Activated naive CD8-positive, alpha-beta T cell treated with anti-CD3 and anti-CD28 coated beads, Interleukin-2, amount 50 U/mL, for 24 hours (primary cell): ENCODE results near the gene CD6.
"Not testable (repeated sequence)": the region's sequence is repeated elsewhere in the genome, so short reads cannot be mapped to it uniquely, and the experiment has no call there.

Experiments
- ATAC-seq: fragments of 150-1000 bp; cut with Tn5 transposase; one replicate; pipeline ENCODE4 v1.10.0; 2021
- DNase-seq: peaks from one replicate; pipeline ENCODE4 v3.0.0; 2021
- H3K27ac Mint-ChIP-seq: one replicate; pipeline ENCODE4 v1.8.0; 2021; ENCODE audit warnings: mild to moderate bottlenecking, mixed read lengths
- H3K27me3 Mint-ChIP-seq: one replicate; pipeline ENCODE4 v1.8.0; 2021; ENCODE audit warnings: mixed read lengths
- H3K36me3 Mint-ChIP-seq: one replicate; pipeline ENCODE4 v1.8.0; 2021; ENCODE audit warnings: low read depth, mixed read lengths
- H3K4me1 Mint-ChIP-seq: one replicate; pipeline ENCODE4 v1.8.0; 2021; ENCODE audit warnings: mixed read lengths
- H3K4me3 Mint-ChIP-seq: one replicate; pipeline ENCODE4 v1.8.0; 2021; ENCODE audit warnings: mild to moderate bottlenecking, moderate library complexity, mixed read lengths
- H3K9me3 Mint-ChIP-seq: one replicate; pipeline ENCODE4 v1.8.0; 2021; ENCODE audit warnings: mixed read lengths

CD6 gene

DNA sequence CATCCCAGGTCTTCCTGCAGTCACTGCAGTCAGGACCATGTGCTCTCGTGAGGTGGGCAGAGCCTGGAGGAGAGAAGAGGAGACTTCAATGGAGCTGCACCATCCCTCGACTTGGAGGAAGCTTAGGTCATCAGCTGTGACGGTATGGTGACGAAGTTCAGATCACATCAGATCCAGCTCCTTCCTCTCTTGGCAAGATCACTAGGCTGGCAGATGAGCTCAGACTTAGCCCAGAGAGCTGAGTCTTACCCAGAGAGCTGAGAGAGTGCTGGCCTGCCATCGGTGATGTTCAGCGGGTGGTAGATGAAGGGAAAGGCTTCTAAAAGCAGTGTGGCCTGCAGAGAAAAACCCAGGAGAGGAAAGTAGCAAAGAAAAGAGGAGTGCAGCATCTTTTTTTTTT is 17.7 kb upstream of the CD6 start:
- no peak overlapping the region for H3K27ac Mint-ChIP-seq

DNA sequence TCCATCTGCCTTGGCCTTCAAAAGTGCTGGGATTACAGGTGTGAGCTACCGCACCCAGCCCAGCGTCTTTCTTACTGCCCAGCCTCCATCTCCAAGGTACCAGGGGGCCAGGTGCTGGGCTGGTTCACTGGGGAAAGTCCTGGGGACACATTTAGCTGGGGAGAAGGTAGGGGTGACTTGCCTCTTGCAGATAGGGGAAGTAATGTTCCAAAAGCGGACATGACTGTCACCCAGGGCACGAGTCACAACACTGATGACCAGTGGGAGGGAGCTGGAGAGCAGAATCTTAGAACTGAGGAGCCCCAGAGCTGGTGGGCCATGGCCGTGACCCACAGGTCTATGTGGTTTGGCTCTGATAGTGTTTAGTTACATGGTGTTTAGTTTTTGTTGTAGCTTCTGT is 17.1 kb upstream of the CD6 start:
- no peak for ATAC-seq
- Mint-ChIP-seq H3K36me3 (no peaks in the 10 kb centered on the region), H3K4me3 (no peak overlapping the region), H3K9me3 (no peaks in the 10 kb centered on the region), H3K27me3 (peaks cover 8% of the 10 kb centered on the region), H3K4me1 (peaks cover 32% of the 10 kb centered on the region), H3K27ac (no peak overlapping the region)
- DNase-seq = no peak

More for the DNA sequence above, 17.7 kb upstream of the CD6 start:
- no peaks in the 10 kb centered on the region for H3K9me3 Mint-ChIP-seq
- H3K4me3 Mint-ChIP-seq = no peak overlapping the region
- H3K27me3 Mint-ChIP-seq = peaks cover 8% of the 10 kb centered on the region
- ATAC-seq (no peak), DNase-seq (no peak)
- no peaks in the 10 kb centered on the region for H3K36me3 Mint-ChIP-seq
- peaks cover 33% of the 10 kb centered on the region for H3K4me1 Mint-ChIP-seq

DNA sequence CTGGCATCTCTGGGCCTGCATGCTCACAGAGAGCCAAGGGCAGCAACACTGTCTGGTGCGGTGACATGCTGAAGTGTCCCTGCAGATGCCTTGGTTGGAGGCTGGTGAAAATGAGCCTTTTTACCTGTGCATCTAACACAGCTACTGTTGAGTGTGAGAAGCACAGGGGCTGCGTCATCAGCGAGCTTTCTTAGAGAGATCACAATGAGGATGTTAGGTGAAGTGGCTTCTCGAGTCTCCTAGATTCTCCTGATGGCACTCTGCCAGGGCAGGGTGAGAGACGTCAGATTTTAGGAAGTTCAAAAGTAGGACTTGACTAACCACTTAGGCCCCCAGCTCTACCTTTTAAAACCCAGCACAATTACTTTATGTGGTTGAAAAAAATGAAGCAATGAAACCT is 15.9 kb upstream of the CD6 start:
- Mint-ChIP-seq H3K9me3 (no peaks in the 10 kb centered on the region), H3K4me1 (peaks cover 22% of the 10 kb centered on the region), H3K4me3 (no peak overlapping the region), H3K36me3 (no peaks in the 10 kb centered on the region), H3K27ac (no peak overlapping the region), H3K27me3 (peaks cover 8% of the 10 kb centered on the region)
- no peak for DNase-seq
- no peak for ATAC-seq

- Mint-ChIP-seq H3K27me3 (peaks cover 5% of the 10 kb centered on the region), H3K36me3 (no peaks in the 10 kb centered on the region), H3K4me1 (peaks cover 14% of the 10 kb centered on the region), H3K27ac (no peak overlapping the region), H3K4me3 (no peak overlapping the region), H3K9me3 (no peaks in the 10 kb centered on the region)
- DNase-seq = no peak
- ATAC-seq = no peak
Measured at GRCh38 chr11:60957188-60957587, 14.3 kb upstream of the CD6 start.

DNA sequence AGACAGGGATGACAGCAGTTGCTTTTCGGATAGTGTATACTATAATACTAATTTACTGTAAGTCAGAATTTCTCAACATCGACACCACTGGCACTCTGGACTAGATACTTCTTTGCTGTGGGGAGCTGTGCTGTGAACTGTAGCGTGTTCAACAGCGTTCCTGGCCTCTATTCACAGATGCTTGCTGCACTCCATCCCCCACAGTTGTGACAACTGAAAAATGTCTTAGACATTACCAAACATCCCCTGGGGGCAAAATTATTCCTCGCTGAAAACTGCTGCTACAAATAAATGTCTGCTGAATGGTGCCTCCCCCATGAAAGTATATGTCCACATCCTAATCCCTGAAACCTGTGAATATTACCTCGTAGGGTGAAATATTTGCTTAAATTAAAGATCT is 12.0 kb upstream of the CD6 start:
- Mint-ChIP-seq H3K36me3 (no peaks in the 10 kb centered on the region), H3K4me1 (no peaks in the 10 kb centered on the region), H3K27me3 (peaks cover 7% of the 10 kb centered on the region), H3K27ac (no peak overlapping the region), H3K9me3 (no peaks in the 10 kb centered on the region), H3K4me3 (no peak overlapping the region)
- ATAC-seq (no peak), DNase-seq (no peak)

DNA sequence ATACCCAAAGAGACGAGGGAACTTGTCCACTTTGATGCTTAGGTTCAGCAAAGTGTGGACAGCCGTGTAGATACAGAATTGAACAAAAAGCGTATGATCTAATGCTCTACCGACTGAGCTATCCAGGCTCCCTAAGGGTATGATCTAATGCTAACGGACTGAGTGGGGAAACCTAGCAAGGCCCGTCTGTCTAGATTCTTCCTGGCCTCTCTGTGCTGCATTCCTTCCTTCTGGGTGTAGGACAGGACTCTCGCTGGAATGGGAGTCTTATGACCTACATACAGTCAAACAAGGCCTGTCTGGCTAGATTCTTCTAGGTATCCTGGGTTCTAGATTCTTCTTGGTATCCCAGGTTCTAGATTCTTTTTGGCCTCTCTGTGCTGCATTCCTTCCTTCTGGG is 11.1 kb upstream of the CD6 start:
- no peak for DNase-seq
- no peak overlapping the region for H3K4me3 Mint-ChIP-seq
- peaks cover 7% of the 10 kb centered on the region for H3K27me3 Mint-ChIP-seq
- no peaks in the 10 kb centered on the region for H3K9me3 Mint-ChIP-seq
- ATAC-seq = no peak
- H3K27ac Mint-ChIP-seq = no peak overlapping the region
- H3K36me3 Mint-ChIP-seq = no peaks in the 10 kb centered on the region
- no peaks in the 10 kb centered on the region for H3K4me1 Mint-ChIP-seq

DNA sequence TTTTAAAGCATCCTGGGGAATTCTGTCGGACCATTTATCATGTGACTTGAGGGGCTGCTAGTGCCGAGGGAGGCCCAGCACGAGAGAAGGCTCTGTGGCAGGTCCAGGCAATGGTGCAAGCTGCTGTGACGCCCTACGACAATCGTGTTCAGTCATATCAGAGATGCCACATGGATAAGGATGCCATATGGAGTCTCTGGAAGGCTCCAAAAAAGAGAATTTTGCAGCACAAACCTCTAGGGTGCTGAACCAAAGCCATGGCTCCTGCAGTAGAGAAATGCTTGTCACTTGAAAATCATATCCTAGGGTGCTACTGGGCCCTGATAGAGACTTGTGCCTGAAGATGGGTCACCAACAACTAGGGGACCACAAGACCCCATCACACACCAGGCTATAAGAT is 6.7 kb upstream of the CD6 start:
- H3K4me3 Mint-ChIP-seq = no peak overlapping the region
- H3K36me3 Mint-ChIP-seq = peaks cover 2% of the 10 kb centered on the region
- ATAC-seq (no peak), DNase-seq (no peak)
- H3K4me1 Mint-ChIP-seq = no peaks in the 10 kb centered on the region
- peaks cover 6% of the 10 kb centered on the region for H3K9me3 Mint-ChIP-seq
- peaks cover 8% of the 10 kb centered on the region for H3K27me3 Mint-ChIP-seq
- no peak overlapping the region for H3K27ac Mint-ChIP-seq

- ATAC-seq = no peak
- H3K4me1 Mint-ChIP-seq = peaks cover 17% of the 10 kb centered on the region
Measured at GRCh38 chr11:60966890-60967289, 4.6 kb upstream of the CD6 start.

DNA sequence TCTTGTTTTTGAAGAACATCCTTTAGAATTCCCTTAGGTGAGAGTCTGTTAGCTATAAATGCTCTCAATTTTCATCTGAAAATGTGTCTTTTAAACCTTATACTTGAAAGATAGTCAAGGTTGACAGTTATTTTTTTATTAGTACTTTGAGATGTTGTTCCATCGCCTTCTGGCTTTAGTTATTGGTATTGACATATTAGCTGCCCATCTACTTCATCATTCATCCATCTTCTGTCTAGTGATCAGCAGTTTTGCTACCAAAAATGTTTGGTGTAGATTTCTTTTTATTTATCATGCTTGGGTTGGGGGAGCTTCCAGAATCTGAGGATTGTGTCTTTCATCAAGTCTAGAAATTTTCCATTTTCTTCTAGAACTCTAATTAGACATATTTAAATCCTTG is 3.3 kb upstream of the CD6 start:
- Mint-ChIP-seq H3K27ac (no peak overlapping the region), H3K4me1 (peaks cover 17% of the 10 kb centered on the region), H3K4me3 (no peak overlapping the region), H3K9me3 (peaks cover 6% of the 10 kb centered on the region), H3K36me3 (peaks cover 10% of the 10 kb centered on the region), H3K27me3 (peaks cover 2% of the 10 kb centered on the region)
- DNase-seq (no peak), ATAC-seq (no peak)

More at GRCh38 chr11:60966890-60967289, 4.6 kb upstream of the CD6 start:
- Mint-ChIP-seq H3K36me3 (peaks cover 2% of the 10 kb centered on the region), H3K27me3 (peaks cover 6% of the 10 kb centered on the region), H3K9me3 (peaks cover 6% of the 10 kb centered on the region), H3K27ac (no peak overlapping the region), H3K4me3 (no peak overlapping the region)
- DNase-seq = no peak

DNA sequence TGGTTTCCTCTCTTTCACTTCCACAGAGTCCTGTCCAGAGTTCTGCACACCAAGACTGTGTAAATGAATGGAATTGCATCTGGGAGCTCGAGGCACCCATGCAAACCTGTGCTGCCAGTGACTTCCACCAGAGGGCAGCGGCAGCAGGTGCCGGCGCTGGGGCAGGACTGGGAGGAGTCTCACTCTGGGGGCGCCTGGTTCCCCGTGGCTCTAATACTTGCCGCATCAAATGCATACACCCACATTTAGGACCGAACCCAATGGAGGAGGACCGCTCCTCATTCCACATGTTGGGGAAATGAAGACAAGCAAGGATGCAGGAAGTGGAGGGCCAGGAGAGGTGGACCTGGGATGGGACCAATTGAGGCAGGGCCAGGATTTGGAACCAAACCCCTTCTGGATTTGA is 1.1 kb upstream of the CD6 start:
- Mint-ChIP-seq H3K9me3 (peaks cover 6% of the 10 kb centered on the region), H3K4me1 (peaks cover 31% of the 10 kb centered on the region), H3K36me3 (peaks cover 28% of the 10 kb centered on the region), H3K4me3 (peak overlapping the region; percentile 91), H3K27ac (peak overlapping the region; percentile 98), H3K27me3 (peaks cover 2% of the 10 kb centered on the region)
- DNase-seq (peak; percentile 86), ATAC-seq (peak; percentile 51)

DNA sequence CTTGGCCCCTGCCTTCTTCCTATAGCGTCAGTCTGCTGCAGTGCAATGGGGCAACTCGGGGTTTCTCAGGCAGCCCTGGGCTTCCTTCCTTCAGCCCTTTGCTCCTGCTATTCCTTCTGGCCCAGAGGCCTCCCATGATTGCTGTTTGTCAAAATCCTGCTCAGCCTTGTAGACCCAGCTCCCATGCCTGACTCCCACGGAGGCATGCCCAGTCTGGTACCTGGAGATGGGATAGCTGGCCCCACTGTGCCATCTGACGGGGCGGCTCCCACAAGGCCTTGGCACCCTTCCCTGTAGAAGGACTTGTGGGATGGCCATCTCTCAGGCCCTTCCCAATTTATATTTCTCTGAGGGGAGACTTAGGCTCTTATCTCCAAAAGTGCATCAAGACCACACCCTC is 590 bp upstream of the CD6 start:
- DNase-seq (no peak), ATAC-seq (no peak)
- peaks cover 6% of the 10 kb centered on the region for H3K9me3 Mint-ChIP-seq
- H3K4me3 Mint-ChIP-seq = peak overlapping the region; percentile 91
- peaks cover 32% of the 10 kb centered on the region for H3K4me1 Mint-ChIP-seq
- H3K27me3 Mint-ChIP-seq = peaks cover 2% of the 10 kb centered on the region
- H3K27ac Mint-ChIP-seq = peak overlapping the region; percentile 98
- peaks cover 29% of the 10 kb centered on the region for H3K36me3 Mint-ChIP-seq

DNA sequence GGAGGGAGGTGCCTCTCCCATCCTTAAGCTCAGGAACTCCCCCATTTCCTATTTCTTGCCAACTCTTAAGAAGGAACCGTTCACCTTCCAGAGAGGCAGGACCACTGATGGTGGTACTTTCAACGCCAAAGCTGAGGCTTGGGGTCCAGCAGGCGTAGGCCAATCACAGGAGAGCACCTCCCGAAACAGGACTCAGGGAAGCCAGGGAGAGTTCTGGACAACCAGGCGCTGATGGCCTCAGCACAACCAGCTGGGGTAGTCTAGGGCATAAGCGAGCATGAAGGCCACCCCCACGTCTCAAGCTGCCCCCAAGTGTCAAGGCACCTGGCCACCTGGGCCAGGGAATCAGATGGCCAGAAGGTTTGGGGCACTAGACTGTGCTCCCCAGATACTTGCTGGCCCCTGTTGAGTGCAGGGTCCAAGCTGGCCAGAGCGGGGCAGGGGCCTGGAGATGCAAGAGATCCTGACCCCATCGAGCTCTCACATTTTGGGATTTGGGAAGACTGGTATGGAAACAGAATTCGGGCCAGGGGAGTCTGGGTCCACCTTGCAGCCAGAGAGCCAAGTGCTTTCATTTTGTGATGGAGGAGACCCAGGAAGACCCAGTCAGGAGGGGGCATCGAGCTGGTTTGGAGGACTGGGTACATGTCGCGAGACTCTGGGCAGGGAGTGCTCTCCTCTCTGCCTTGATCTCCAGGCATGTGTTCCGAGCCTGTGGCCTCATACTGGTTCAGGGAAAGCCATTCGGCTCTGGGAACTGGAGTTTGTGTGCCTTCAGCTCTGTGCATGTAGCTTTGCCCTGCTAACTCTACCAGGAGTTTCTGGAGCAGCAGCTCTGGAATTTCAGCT is 926 bp downstream of the CD6 start:
- H3K4me3 Mint-ChIP-seq = peak overlapping the region; percentile 91
- DNase-seq (no peak), ATAC-seq (peak; percentile 31)
- peak overlapping the region; percentile 98 for H3K27ac Mint-ChIP-seq
- peaks cover 2% of the 10 kb centered on the region for H3K27me3 Mint-ChIP-seq
- peaks cover 6% of the 10 kb centered on the region for H3K9me3 Mint-ChIP-seq
- H3K4me1 Mint-ChIP-seq = peaks cover 47% of the 10 kb centered on the region
- peaks cover 43% of the 10 kb centered on the region for H3K36me3 Mint-ChIP-seq

- ATAC-seq (no peak), DNase-seq (no peak)
- peaks cover 60% of the 10 kb centered on the region for H3K4me1 Mint-ChIP-seq
- peak overlapping the region; percentile 91 for H3K4me3 Mint-ChIP-seq
- no peaks in the 10 kb centered on the region for H3K9me3 Mint-ChIP-seq
- H3K27me3 Mint-ChIP-seq = no peaks in the 10 kb centered on the region
- peaks cover 51% of the 10 kb centered on the region for H3K36me3 Mint-ChIP-seq
- peak overlapping the region; percentile 98 for H3K27ac Mint-ChIP-seq
Measured at GRCh38 chr11:60973699-60974098, 2.2 kb downstream of the CD6 start.

- H3K36me3 Mint-ChIP-seq = peaks cover 53% of the 10 kb centered on the region
- H3K27ac Mint-ChIP-seq = peak overlapping the region; percentile 98
- H3K4me1 Mint-ChIP-seq = peaks cover 66% of the 10 kb centered on the region
- ATAC-seq, H3K27me3 Mint-ChIP-seq, DNase-seq, H3K9me3 Mint-ChIP-seq: not testable (repeated sequence)
- peak overlapping the region; percentile 91 for H3K4me3 Mint-ChIP-seq
Measured at GRCh38 chr11:60974316-60974715, 2.8 kb downstream of the CD6 start.

DNA sequence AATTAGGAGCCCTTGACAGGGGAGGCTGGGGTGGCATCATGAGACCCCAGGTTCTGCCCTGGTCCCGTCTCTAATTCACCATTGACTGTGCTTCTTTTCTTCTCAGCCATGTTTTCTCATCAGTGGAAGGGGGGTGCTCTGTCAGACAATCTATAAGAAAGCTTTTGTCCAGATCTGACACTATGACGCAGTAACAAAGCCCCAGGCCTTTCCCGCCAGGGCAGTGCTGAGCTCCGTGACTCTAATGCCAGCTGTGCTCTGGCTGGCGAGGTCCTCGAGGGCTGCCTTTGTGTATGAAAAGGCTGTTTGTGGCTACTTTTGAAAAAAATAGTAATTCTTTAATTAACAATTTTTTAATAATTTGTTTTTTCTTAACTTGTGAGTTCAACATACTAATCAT is 3.2 kb downstream of the CD6 start:
- Mint-ChIP-seq H3K4me3 (peak overlapping the region; percentile 91), H3K27me3 (no peaks in the 10 kb centered on the region), H3K36me3 (peaks cover 54% of the 10 kb centered on the region), H3K27ac (peak overlapping the region; percentile 98), H3K4me1 (peaks cover 71% of the 10 kb centered on the region), H3K9me3 (no peaks in the 10 kb centered on the region)
- peak; percentile 6 for ATAC-seq
- DNase-seq = no peak
